ENCODE measurements around the gene ADAMTS8. TPM values are rescaled to one million over a fixed set of nuclear protein-coding genes. Genes with fewer than 3 reads are reported as not detected.

The ADAMTS8 gene
- polyA plus RNA-seq, 1 donor (not counting 4 experiments of a cell fraction or from before 2014, with no cell fraction given) = not detected

DNA sequence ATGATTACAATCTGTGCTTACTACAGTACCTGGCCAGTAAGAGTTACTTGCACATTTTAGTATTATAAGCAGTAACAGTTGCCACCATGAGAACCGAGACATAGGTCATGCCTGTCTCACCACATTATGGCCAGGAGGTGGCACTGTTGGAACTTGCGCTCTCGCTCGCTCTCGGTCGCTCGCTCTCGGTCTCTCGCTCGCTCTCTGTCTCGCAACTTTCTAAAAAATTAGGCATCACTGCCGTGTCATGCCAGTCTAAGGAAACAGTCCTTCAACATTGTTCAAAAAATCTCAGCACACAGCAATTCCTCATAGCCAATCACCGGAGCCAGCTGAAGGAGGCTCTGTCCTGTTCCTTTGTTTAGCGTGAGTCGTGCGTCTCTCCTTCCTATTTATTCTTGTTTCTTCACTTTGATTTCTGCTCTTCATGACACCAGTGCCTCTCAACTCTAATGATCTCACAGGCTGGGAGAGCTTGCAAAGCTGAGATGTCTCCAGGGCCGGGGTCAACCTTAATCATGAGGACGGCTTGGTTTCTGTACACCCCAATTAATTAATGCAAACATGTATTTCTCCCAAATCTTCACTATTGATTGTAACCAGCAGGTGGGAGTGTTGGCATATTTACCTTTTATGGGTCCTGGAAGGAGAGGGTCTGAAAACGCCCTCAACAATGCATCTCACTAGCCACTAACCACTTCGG lies 6.3 kb upstream of the ADAMTS8 start:
- dilution Hi-C loops (cut with MboI; ENCODE audit: extremely low pct_ligation_motif_present, low sequenced_read_pairs) = no loop called here

DNA sequence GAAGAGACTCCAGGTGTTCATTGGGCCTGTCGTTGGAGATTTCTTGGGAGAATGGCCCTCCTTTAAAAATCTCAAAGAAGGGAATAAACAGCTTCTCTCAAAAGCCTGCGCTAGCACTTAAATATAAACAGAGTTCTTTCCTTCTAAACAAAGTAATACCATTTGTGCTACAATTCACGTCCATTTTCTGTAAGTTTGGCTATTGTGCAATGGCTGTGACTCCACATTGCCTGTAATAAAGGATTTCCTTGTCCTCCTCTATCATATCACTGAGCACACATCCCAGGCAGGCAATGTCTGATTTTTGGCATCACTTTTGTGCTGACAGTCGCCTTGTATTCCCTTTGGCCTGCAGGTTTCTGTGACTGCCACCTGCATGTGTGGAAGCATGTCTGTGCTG lies 4.9 kb upstream of the ADAMTS8 start:
- no peak overlapping the region for H3K27ac ChIP-seq (ENCODE audit: control insufficient read depth, insufficient read depth, low read length)
- DNase-seq (ENCODE audit: low read depth, low spot score) (no peak), FAIRE-seq (no peak)
- H3K9me1 ChIP-seq (ENCODE audit: control insufficient read depth, extremely low read depth, insufficient read depth, low read length) = no peaks in the 10 kb centered on the region
- peaks cover 24% of the 10 kb centered on the region for H3K27me3 ChIP-seq (ENCODE audit: control insufficient read depth, extremely low read depth, insufficient read depth, low read length)
- TF ChIP-seq CTCF (optimal IDR thresholded peaks at IDR 0.05 in 1 of 3, IDR thresholded peaks at IDR 0.05 in 1 of 3, conservative IDR thresholded peaks at IDR 0.05 in 1 of 3; ENCODE audit: extremely low read depth in 1 of 3, insufficient read depth in 2 of 3, low read length in 3 of 3) (no peak), EZH2 (IDR thresholded peaks at IDR 0.05; ENCODE audit: low read length) (no peak)
- H3K9ac ChIP-seq (ENCODE audit: control insufficient read depth, extremely low read depth, insufficient read depth, low read length) = no peak overlapping the region
- H3K4me2 ChIP-seq (ENCODE audit: control insufficient read depth, extremely low read depth, insufficient read depth, low read depth, low read length) = no peak overlapping the region
- H3K79me2 ChIP-seq (ENCODE audit: control insufficient read depth, insufficient read depth, low read length) = no peaks in the 10 kb centered on the region
- H3K4me1 ChIP-seq (ENCODE audit: control insufficient read depth, extremely low read depth, insufficient read depth, low read length) = peaks cover 35% of the 10 kb centered on the region
- H3K36me3 ChIP-seq (ENCODE audit: control insufficient read depth in 2 of 2, extremely low read depth in 1 of 2, insufficient read depth in 2 of 2, low read length in 2 of 2) = no peaks in the 10 kb centered on the region
- H2AFZ ChIP-seq (ENCODE audit: control insufficient read depth, low read length) = no peak overlapping the region
- no peaks in the 10 kb centered on the region for H3K9me3 ChIP-seq (ENCODE audit: control insufficient read depth, low read depth, low read length)
- dilution Hi-C loops (cut with MboI; ENCODE audit: extremely low pct_ligation_motif_present, low sequenced_read_pairs) = no loop called here
- H3K4me3 ChIP-seq (ENCODE audit: control insufficient read depth in 2 of 3, extremely low read depth in 1 of 3, insufficient read depth in 2 of 3, low read depth in 1 of 3, low read length in 3 of 3) = no peak overlapping the region
- no peaks in the 10 kb centered on the region for H4K20me1 ChIP-seq (ENCODE audit: control insufficient read depth, extremely low read depth, insufficient read depth, low read length)

More for the DNA sequence above, 6.3 kb upstream of the ADAMTS8 start:
- Histone ChIP-seq H3K27ac (ENCODE audit: control insufficient read depth, insufficient read depth, low read length) (peak overlapping the region; percentile 76), H3K9me3 (ENCODE audit: control insufficient read depth, low read depth, low read length) (no peaks in the 10 kb centered on the region), H3K4me1 (ENCODE audit: control insufficient read depth, extremely low read depth, insufficient read depth, low read length) (peaks cover 35% of the 10 kb centered on the region), H3K4me3 (ENCODE audit: control insufficient read depth in 2 of 3, extremely low read depth in 1 of 3, insufficient read depth in 2 of 3, low read depth in 1 of 3, low read length in 3 of 3) (peak overlapping the region; percentile 46 to 92 (median 88)), H3K4me2 (ENCODE audit: control insufficient read depth, extremely low read depth, insufficient read depth, low read depth, low read length) (peak overlapping the region; percentile 99), H2AFZ (ENCODE audit: control insufficient read depth, low read length) (peak overlapping the region; percentile 100), H3K9me1 (ENCODE audit: control insufficient read depth, extremely low read depth, insufficient read depth, low read length) (no peaks in the 10 kb centered on the region), H4K20me1 (ENCODE audit: control insufficient read depth, extremely low read depth, insufficient read depth, low read length) (no peaks in the 10 kb centered on the region), H3K27me3 (ENCODE audit: control insufficient read depth, extremely low read depth, insufficient read depth, low read length) (peaks cover 11% of the 10 kb centered on the region), H3K79me2 (ENCODE audit: control insufficient read depth, insufficient read depth, low read length) (no peaks in the 10 kb centered on the region), H3K9ac (ENCODE audit: control insufficient read depth, extremely low read depth, insufficient read depth, low read length) (peak overlapping the region; percentile 79), H3K36me3 (ENCODE audit: control insufficient read depth in 2 of 2, extremely low read depth in 1 of 2, insufficient read depth in 2 of 2, low read length in 2 of 2) (no peaks in the 10 kb centered on the region)
- no peak for DNase-seq (ENCODE audit: low read depth, low spot score)
- peak; percentile 98 for FAIRE-seq
- TF ChIP-seq EZH2 (IDR thresholded peaks at IDR 0.05; ENCODE audit: low read length) (no peak), CTCF (optimal IDR thresholded peaks at IDR 0.05 in 1 of 3, IDR thresholded peaks at IDR 0.05 in 1 of 3, conservative IDR thresholded peaks at IDR 0.05 in 1 of 3; ENCODE audit: extremely low read depth in 1 of 3, insufficient read depth in 2 of 3, low read length in 3 of 3) (peak; percentile 87 to 94 (median 91))
